Measurements from ENCODE around the gene SNAP29.

DNA sequence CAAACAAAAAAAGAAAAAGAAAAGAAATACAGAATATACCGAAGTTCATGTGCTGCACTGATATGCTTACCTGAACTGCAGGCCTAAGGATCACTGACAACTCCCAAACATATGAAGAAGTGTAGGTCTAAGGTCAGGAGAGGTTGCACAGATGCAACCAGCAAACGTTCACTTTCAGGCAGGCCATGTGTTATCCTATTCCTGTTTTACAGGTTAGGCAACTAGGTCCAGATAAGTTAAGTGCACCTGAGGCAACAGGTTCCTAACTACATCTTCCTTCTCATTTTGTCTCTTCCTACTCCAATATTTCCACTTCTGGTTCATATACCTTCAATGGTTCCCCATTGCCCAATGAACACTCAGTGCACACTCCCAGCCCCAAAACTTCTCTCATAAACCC, 15.3 kb upstream of the SNAP29 start:
- TF ChIP-seq PPARA (CRISPR knock-in tag; IDR thresholded peaks at IDR 0.05; ENCODE audit: borderline replicate concordance) (no peak), ARNTL (CRISPR knock-in tag; IDR thresholded peaks at IDR 0.05; ENCODE audit: borderline replicate concordance, low read depth) (no peak), ZFP30 (CRISPR knock-in tag; IDR thresholded peaks at IDR 0.05) (no peak), RARB (CRISPR knock-in tag; IDR thresholded peaks at IDR 0.05) (no peak), TOX (CRISPR knock-in tag; IDR thresholded peaks at IDR 0.05; ENCODE audit: borderline replicate concordance) (no peak), ZNF565 (CRISPR knock-in tag; conservative IDR thresholded peaks at IDR 0.05; ENCODE audit: low read depth) (no peak), OSR1 (CRISPR knock-in tag; IDR thresholded peaks at IDR 0.05) (no peak), ESRRG (CRISPR knock-in tag; IDR thresholded peaks at IDR 0.05) (no peak), ZC3H10 (CRISPR knock-in tag; IDR thresholded peaks at IDR 0.05) (no peak), CSDC2 (CRISPR knock-in tag; IDR thresholded peaks at IDR 0.05) (no peak), ZFP3 (CRISPR knock-in tag; IDR thresholded peaks at IDR 0.05) (no peak), ZNF8 (CRISPR knock-in tag; IDR thresholded peaks at IDR 0.05) (no peak)
- TF ChIP-seq, protein P1, sequence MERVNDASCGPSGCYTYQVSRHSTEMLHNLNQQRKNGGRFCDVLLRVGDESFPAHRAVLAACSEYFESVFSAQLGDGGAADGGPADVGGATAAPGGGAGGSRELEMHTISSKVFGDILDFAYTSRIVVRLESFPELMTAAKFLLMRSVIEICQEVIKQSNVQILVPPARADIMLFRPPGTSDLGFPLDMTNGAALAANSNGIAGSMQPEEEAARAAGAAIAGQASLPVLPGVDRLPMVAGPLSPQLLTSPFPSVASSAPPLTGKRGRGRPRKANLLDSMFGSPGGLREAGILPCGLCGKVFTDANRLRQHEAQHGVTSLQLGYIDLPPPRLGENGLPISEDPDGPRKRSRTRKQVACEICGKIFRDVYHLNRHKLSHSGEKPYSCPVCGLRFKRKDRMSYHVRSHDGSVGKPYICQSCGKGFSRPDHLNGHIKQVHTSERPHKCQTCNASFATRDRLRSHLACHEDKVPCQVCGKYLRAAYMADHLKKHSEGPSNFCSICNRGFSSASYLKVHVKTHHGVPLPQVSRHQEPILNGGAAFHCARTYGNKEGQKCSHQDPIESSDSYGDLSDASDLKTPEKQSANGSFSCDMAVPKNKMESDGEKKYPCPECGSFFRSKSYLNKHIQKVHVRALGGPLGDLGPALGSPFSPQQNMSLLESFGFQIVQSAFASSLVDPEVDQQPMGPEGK (CRISPR knock-in tag; IDR thresholded peaks at IDR 0.05; ENCODE audit: borderline replicate concordance): no peak
- TF ChIP-seq, protein P2, sequence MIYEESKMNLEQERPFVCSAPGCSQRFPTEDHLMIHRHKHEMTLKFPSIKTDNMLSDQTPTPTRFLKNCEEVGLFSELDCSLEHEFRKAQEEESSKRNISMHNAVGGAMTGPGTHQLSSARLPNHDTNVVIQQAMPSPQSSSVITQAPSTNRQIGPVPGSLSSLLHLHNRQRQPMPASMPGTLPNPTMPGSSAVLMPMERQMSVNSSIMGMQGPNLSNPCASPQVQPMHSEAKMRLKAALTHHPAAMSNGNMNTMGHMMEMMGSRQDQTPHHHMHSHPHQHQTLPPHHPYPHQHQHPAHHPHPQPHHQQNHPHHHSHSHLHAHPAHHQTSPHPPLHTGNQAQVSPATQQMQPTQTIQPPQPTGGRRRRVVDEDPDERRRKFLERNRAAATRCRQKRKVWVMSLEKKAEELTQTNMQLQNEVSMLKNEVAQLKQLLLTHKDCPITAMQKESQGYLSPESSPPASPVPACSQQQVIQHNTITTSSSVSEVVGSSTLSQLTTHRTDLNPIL (CRISPR knock-in tag; IDR thresholded peaks at IDR 0.05; ENCODE audit: low read depth): no peak
